ENCODE measurements around the gene MYF6. TPM values are rescaled to one million over a fixed set of nuclear protein-coding genes. Genes with fewer than 3 reads are reported as not detected.

MYF6 gene
- total RNA-seq, 4 donors from 2014 or later, result 335 to 1,770 (median 962) TPM

GRCh38 chr12:80700327-80700726 is 7.1 kb upstream of the MYF6 start:
- Histone ChIP-seq H3K4me3 (peak overlapping the region; percentile 30 to 91 (median 44)), H3K9me3 (no peaks in the 10 kb centered on the region), H3K4me1 (peaks cover 36 to 40% of the 10 kb centered on the region in 2 donors), H3K27me3 (no peaks in the 10 kb centered on the region), H3K27ac (peak overlapping the region; percentile 83 to 98 (median 92)), H3K36me3 (no peaks in the 10 kb centered on the region)
- ATAC-seq, result peak; percentile 26 to 44
- TF ChIP-seq CTCF (IDR thresholded peaks at IDR 0.05 in 4 of 5, conservative IDR thresholded peaks at IDR 0.05 in 1 of 5) (no peak), POLR2A (IDR thresholded peaks at IDR 0.05) (peak in 1 of 2 donors; percentile 20)
- in situ Hi-C loops (cut with MboI; ENCODE audit: low sequenced_read_pairs in 4 of 4), result loop anchor here in 1 of 4 donors (10.0 kb wide), 1 partner anchor 66 kb away; no protein-coding TSS in a partner anchor
- intact Hi-C loops (cut with DNase I; ENCODE audit: low total_unique reads), result loop anchor here (1.0 kb wide), 1 partner anchor 8 kb away; no protein-coding TSS in a partner anchor
- no peak for DNase-seq

DNA sequence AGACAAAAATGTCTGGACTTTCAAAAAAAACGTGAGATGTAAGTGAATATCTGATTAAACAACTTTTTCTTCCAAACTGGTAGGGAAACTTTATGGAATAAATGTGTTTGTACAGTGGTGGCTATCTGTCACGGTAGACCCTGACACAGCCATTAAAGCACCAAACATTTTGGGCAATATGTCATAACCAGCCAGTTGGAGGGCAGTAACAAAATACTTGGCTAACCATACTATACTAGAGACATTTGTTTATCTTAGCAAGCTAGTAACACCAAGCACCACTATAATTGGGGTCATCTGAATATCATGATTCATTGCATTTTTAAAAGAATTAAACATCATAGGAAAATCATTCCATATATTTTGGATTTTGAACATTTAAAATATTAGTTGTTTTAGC is 6.0 kb upstream of the MYF6 start:
- no peaks in the 10 kb centered on the region for H3K9me3 ChIP-seq
- H3K27ac ChIP-seq, result peak overlapping the region; percentile 83 to 98 (median 92)
- TF ChIP-seq CTCF (IDR thresholded peaks at IDR 0.05 in 4 of 5, conservative IDR thresholded peaks at IDR 0.05 in 1 of 5), result no peak
- no peak for TF ChIP-seq POLR2A (IDR thresholded peaks at IDR 0.05)
- H3K4me1 ChIP-seq, result peaks cover 36 to 42% of the 10 kb centered on the region in 2 donors
- H3K4me3 ChIP-seq, result peak overlapping the region; percentile 17 to 91 (median 44)
- ATAC-seq (peak in 1 of 2 donors; percentile 41), DNase-seq (no peak)
- intact Hi-C loops (cut with DNase I; ENCODE audit: low total_unique reads) (no loop called here), in situ Hi-C loops (cut with MboI; ENCODE audit: low sequenced_read_pairs in 4 of 4) (loop anchor here in 1 of 4 donors (10.0 kb wide), 1 partner anchor 67 kb away; no protein-coding TSS in a partner anchor)
- H3K27me3 ChIP-seq, result no peaks in the 10 kb centered on the region
- H3K36me3 ChIP-seq, result no peaks in the 10 kb centered on the region

DNA sequence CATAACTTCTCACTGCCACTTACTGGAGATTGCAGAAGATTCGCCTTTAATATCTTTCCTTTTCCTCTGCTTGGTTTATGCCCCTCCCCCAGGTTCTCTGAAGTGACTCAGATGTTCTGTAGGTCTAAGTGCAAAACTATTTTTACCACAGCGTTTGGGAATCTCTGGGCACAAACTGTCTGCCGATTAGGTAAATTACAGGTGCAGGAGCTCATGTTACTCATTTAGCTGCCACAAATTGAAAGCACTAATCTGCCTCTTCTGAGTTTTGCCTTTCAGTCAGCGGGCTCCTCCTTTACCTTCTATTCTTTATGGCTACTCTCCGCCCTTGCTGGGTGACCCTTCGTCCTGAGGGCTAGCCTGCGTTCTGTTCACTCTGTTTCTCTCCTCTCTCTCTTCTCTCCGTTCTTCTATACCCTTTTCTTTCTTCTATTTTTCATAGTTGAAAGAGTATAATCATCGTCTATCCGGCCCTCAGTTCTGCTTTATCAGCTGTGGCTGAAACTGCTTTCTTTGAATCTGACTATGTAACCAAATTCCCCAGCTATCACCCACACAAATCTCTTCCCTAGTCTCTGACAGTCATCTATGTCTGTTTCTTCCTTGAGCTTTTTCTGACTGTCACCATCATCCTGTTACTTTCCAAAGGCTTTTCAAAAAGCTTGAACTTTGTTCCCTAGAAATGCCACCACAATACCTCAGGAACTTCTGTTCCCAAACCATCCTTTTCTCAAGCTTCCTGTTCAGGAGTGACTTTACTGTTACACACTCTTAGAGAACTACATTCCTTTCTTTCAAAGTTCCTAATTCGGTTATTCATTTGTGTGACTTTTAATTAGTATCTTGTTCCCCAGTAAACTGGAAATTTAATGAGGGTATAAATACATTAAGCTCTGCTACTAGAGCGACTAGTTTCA is 4.3 kb upstream of the MYF6 start:
- peak overlapping the region; percentile 31 to 91 (median 58) for H3K4me3 ChIP-seq
- intact Hi-C loops (cut with DNase I; ENCODE audit: low total_unique reads) (loop anchor here (2.0 kb wide), 1 partner anchor 76 kb away; no protein-coding TSS in a partner anchor), in situ Hi-C loops (cut with MboI; ENCODE audit: low sequenced_read_pairs in 4 of 4) (loop anchor here in 1 of 4 donors (10.0 kb wide), 1 partner anchor 68 kb away; no protein-coding TSS in a partner anchor)
- H3K27ac ChIP-seq, result peak overlapping the region; percentile 83 to 98 (median 92)
- DNase-seq (peak; percentile 80), ATAC-seq (peak; percentile 63 to 77)
- no peaks in the 10 kb centered on the region for H3K27me3 ChIP-seq
- TF ChIP-seq POLR2A (IDR thresholded peaks at IDR 0.05) (peak; percentile 78 to 89), CTCF (IDR thresholded peaks at IDR 0.05 in 4 of 5, conservative IDR thresholded peaks at IDR 0.05 in 1 of 5) (no peak)
- H3K36me3 ChIP-seq, result peaks cover 0 to 4% of the 10 kb centered on the region in 2 donors
- H3K9me3 ChIP-seq, result no peaks in the 10 kb centered on the region
- H3K4me1 ChIP-seq, result peaks cover 23 to 25% of the 10 kb centered on the region in 2 donors

DNA sequence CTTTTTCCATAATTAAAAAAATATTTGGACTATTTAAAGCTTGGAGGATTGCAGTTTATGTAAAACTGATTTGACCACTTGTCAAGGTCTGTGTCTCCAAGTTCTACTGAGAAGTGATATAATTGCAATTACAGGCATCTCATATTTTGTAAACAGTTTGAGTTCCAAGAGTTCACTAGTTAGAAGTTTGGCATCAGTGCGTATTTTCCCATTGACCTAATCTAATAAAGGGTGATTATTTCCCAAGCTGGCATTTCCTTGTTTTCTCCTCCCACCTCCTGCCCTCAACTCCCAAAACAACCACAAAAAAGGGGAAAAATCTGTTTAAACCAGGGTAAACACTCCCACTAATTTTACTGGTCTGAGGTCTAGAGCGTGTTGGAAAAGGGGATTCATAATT is 3.0 kb upstream of the MYF6 start:
- Histone ChIP-seq H3K27me3 (no peaks in the 10 kb centered on the region), H3K9me3 (no peaks in the 10 kb centered on the region), H3K36me3 (peaks cover 0 to 15% of the 10 kb centered on the region in 2 donors), H3K27ac (peak overlapping the region; percentile 83 to 98 (median 92)), H3K4me1 (peaks cover 14 to 15% of the 10 kb centered on the region in 2 donors), H3K4me3 (peak overlapping the region; percentile 59 to 91 (median 71))
- in situ Hi-C loops (cut with MboI; ENCODE audit: low sequenced_read_pairs in 4 of 4), result loop anchor here in 1 of 4 donors (10.0 kb wide), 1 partner anchor 70 kb away; no protein-coding TSS in a partner anchor
- DNase-seq, result no peak
- intact Hi-C loops (cut with DNase I; ENCODE audit: low total_unique reads), result no loop called here
- ATAC-seq, result no peak
- TF ChIP-seq POLR2A (IDR thresholded peaks at IDR 0.05), result no peak
- TF ChIP-seq CTCF (IDR thresholded peaks at IDR 0.05 in 4 of 5, conservative IDR thresholded peaks at IDR 0.05 in 1 of 5), result no peak
